Measurements from ENCODE around the gene EXT2.
A peak's percentile ranks its signal among the peaks of the same experiment; 100 is the strongest.

The EXT2 gene

DNA sequence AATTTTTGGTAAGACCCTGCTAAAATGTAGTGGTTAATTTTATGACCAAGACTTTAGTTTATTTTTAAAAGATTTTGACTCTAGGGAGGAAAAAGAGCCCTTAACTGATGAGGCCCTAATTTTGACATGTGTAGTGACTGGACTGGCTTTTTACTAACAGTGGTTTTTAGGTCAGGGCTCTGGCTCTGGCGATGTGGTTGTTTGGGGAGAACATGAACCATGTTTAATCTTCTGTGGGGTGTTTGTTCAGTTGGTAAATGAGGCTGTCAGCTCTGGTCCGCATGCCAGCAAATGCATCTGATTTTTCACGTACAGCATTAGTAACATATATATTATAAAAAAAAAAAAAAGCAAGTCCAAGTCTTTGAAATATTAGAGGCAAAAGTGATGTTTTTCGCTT, 104.3 kb downstream of the EXT2 start:
- no peak for DNase-seq

DNA sequence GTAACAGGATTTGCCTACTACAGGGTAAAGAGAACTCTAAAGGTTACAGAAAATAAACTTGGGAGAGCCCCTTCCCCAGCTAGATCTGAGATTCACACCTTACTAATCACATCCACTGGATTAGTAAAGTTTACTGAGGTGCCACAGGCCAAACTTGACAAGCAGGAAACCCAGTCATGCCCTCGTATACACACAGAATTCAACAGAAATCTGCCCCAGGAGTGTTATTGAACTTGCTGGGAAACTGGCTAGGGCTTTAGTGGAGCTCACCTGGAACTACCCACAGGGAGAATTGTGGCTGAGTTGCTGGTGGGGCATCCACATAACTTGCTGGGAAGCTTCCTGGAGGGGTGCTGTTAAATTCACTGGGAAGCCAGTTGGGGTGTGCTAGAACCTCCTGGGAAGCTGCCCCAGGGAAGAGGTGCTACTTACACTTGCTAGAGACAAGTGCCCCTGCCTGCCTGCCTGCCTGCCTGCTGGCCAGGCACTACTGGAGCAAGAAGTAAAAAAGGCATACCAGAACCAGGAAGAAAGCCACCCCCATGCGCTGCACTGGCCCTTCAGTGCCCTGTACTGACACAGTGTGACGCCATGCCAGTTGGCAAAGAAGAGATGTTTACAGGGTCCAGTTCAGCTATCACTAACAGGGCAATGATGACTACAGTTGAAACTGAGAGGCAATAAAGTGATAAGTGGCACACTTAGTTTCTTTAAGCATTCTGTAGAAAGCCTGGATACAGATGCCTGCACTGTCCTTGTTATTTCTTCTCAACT, 108.0 kb downstream of the EXT2 start:
- no peak for DNase-seq

DNA sequence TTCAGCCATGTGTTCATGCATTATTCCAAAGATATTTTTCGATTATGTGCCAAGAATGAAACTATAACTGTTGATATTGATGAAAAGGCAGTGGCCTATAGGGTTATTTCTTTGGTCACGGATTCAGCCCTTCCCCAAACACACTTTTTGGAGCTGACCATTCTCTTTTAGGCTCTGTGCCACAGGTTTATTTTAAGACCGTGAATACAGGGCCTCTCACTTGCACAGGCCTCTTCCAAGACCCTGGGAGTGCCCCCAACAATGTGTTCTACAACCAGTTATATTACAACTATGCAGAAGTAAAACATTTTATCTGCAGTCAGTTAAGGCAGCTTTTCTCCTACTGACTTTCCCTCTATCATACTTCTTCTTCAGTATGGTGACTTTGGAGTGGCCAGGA, 109.9 kb downstream of the EXT2 start:
- DNase-seq: no peak

DNA sequence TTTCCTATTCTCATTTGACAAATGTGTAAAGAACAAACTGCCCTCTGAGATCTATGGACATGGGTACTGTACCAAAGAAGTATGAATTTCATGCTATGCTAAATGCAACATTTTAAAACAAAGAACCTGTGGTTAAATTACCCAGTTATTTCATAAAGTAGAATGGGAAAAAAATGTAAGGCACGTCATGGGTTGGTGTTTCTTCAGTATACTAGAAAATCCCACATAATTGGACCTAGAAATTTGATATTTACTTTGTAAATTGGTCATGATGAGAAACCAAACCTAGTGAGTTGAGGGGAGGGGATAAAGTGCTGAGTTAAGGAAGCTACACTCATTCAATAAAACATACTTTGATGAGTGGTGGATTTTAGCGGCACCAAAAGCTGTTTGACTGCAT, 110.4 kb downstream of the EXT2 start:
- no peak for DNase-seq

DNA sequence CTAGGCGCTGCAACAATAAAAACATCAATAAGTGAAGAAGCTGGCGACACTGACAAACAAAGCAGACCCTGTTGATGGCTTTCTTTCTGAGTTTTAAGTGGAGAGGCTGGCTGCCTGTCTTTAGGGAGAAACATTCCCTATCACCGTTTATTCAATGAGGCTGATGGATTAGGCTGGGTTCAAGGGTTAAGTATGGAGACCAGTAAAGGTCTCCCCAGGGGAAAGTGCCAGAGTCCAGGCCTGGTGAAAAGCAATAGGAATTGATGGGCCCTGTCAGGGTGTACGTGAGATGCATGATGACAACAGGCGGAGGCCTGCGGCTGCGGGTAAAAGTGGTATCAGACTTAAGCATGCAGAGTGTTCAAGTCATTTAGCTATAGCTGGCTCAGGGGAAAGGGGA, 111.8 kb downstream of the EXT2 start:
- no peak for DNase-seq

DNA sequence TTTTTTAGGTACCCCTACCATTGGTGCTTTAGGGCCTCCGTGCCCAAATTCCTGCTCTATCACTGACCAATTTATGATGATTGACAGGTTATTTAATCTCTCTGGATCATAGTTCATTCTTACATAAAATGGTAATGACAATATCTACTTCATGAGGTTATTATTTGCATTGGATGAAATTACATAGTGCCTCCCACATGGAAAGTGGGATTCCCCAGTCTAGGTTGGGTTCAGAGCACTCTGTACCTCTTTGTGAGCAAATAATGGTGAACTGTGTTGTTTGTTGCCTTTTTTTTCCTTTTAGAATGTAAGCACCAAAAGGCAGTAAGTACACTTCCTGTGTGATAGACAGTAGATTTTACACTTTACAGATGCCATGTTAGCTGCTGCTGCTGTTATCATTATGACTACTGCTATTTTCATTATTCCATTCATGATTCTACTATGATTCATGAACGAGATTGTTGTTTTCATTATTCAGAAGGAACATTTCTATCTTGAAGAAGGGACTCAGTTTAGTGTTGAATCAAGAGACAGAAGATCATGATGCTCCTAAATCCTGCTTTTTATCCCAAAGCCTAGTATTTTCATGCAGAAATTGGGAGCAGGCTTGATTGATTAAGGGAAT, 113.6 kb downstream of the EXT2 start:
- DNase-seq: no peak

DNA sequence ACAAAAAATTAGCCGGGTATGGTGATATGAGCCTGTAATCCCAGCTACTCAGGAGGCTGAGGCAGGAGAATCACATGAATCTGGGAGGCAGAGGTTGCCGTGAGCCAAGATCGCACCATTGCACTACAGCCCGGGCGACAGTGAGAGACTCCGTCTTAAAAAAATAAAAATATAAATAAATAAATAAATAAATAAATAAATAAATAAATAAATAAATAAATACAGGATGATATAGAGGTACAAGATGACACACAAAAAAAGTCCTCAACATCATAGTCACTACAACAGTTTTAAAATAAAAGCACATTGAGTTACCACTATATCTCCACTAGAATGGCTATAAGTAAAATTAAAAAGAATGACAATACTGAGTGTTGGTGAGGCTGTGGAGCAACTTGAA, 116.7 kb downstream of the EXT2 start:
- no peak for DNase-seq

DNA sequence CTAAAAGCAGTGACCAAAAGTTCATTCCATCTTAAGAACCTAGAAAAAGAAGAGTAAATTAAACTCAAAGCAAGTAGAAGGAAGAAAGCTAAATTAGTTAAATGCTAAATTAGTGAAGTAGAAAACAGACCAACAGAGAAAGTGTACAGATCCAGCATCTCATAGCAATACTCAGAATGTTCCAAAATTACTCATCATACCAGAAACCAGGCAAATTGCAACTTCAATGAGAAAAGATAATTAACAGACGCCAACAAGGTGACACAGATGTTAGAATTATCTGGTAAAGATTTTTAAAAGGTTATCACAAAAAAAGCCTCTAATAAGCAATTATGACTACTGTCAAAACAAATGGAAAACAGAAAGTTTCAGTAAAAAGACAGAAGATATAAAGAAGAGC, 117.7 kb downstream of the EXT2 start:
- no peak for DNase-seq

DNA sequence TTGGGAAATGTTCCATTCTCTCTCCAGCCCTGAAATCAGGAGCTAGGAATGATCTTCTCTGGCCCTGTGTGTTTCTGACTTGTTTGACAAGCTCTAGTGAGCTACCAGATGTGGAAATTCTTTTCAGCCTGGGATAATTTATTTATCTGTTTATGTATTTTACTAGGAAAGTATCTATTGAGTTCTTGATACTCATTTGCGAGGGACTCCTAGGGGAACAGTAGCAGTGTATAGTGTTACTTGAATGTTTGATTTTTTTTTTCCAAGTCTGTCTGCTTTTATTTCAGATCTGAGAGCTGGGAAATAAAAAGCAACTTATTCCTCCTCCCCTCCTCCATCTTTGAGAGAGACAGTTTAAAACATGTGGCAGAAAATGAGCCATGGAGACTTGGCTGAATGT, 122.0 kb downstream of the EXT2 start:
- DNase-seq: no peak

DNA sequence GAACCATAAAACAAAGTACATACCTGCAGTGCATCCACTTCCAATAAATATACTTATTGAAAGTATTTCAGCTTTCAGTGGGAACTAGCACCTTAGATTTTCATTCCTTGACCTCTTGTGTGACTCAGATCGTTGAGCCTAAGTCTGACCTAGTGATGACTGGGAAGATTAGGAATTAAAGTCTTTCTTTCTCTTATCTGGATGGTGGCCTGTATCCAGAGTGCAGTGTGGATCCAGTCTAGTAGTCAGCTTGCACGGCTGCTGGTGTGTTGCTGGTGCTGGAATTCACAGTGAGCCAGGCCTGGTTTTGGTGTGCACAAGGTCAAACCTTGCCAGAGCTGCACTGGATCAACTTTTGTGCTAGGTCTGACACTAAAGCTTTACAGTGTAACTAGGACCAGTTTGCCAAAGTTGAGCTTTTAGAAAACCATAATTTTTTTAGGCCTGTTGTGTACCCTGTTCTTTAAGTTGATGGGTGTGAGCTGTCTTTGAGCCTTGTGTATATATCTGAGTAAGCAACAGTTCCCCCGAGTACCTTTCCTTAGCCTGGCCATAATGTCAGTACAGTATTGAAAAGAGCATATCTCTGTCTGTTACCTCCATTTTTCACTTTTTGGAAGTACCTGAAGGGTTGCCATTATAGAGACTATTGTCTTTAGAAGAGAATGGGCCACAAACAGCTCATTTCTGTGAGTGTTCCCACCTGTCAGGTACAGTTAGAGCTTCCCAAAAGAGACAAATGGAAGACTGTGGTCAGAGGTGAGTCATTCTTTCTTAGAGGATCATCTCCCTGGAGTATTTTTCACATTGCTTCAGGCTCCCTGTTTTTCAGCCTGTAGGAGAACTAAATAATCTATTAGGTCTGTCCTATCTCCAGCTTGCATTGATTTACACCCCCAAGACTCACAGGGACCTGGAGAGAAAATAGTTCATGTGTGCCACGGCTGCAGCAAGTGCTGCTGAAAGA, 124.6 kb downstream of the EXT2 start:
- no peak for DNase-seq

DNA sequence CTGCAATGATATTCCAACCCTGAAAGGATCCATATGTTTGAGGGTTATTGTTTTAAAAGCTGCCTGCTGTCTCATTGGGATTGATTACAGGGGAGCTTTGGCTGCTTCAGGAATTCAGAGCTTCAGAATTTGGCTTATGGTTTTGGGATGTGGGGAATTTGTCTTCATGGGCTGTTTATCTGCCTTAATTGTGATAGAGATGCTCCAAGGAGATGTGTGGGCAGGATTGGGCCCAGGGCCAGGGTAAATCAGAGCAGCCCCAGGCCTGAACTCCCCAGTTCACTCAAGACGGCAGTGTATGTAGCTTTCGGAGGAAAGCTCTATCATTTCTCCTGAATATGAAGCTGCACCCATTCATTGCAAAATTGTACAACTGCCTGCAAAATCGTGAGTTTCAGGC, 126.0 kb downstream of the EXT2 start:
- DNase-seq: no peak

DNA sequence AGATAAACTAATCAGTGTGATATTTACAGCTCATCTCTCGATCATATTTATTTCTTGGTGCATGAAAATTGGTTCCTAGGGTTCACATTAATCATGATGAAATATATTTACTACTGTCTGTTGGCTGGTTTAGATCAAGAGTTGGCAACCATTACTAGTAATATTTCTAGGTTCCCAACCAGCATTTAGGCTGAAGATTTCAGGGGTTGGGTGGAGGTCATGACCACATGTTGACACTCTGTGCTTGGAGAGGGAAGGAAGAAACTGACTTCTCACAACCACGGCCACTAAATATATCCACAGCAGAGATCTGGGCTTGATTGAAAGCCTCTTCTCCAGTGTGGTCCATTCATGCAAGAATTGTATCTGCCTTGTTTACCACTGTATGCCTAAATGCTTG, 126.5 kb downstream of the EXT2 start:
- no peak for DNase-seq

DNA sequence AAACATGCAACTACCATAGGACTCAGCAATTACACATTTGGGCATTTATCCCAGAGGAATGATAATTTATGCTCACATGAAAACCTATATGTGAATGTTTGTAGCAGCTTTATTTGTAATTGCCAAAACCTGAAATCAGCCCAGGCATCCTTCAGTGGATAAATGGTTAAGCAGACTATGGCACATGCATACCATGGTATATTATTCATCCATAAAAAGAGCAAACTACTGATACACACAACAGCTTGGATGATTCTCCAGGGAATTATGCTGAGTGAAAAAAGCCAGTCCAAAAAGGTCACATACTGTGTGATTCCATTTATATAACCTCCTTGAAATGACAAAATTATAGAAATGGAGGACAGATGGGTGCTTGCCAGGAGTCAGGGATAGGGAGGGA, 127.8 kb downstream of the EXT2 start:
- DNase-seq: no peak

DNA sequence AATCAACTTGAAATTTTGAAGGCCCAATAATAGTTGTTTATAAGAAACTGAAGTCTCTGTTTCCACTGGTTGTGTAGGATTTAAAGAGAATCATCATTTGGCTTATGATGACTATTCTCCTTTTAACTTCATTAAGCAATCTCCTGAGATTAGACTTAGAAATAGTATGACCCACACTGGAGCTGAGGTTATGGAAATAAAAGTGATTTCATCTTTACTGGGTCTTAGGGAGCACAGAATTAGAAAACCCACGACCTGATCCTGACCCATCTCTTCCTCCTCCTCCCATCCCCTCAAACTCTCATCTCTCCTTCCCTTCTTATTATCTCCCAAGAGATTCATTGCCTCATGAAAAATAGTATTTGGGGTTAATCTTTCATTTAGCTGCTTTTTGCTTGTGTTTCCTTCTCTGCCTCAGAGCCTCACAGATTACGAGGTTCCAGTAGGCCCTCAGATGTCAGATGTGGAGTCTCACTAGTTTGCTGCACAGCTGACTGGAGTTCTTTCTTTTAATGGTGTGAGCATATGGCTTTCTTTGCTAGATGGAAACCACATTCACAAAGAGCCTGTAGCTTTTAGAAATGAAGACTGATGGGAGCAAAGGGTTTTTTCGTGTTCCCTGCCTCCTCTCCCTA, 129.5 kb downstream of the EXT2 start:
- DNase-seq: no peak

DNA sequence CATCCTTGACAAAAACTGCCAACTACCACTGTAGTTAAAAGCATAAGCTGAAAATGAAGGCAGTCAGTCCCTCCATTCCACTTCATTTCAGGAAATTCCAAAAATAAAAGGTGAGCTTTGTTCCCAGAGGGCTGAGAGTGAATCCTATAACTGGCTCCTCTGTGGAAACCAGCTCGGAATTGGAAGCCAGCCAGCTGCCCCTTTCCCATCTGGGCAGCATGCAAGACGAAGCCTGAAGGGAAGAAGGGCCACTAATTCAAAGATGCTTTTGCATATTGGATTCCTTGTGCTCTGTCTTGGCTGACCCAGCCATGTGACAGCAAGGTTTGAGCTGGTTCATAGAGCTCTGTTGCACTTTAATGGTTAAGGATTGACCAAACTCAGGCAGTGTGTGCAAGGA, 131.0 kb downstream of the EXT2 start:
- DNase-seq: peak in 1 of 58 donors; percentile 14

DNA sequence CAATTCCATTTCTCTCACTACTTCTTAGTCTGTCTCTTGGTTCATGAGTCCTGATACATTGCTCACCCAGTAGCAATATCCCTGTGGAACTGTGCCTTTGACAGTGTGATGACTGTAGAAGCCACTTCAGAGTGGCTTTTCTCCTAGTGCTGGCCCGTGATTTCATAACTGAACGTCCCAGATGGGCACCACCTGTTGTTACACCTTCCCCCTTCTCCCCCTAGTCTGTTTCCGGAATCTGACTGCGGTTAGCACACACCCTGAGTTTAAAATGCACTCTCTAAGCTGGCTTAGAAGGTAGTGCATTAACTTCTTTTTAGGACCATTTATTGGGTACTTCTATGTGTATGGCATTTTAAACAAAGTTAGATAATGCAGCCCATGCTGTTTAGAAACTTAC, 131.5 kb downstream of the EXT2 start:
- DNase-seq: no peak

DNA sequence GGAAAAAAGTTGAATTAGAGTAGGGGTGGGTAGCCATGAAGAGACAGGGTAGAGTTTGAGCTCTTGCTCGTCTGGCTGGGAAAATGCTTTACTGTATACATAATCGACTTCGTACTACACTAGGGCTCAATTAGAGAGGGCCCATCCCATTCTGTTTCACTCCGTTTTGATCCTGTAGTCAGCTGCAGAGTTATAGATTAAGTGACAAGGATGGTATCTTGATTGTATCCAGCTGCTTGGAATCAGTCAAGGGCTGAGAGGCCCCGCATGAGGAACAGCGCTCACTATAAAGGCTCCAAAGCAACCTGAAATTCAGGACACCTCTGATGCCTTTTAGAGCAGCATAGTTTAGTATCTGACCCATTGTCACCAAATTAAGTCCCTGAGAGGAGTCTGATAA, 132.9 kb downstream of the EXT2 start:
- no peak for DNase-seq

DNA sequence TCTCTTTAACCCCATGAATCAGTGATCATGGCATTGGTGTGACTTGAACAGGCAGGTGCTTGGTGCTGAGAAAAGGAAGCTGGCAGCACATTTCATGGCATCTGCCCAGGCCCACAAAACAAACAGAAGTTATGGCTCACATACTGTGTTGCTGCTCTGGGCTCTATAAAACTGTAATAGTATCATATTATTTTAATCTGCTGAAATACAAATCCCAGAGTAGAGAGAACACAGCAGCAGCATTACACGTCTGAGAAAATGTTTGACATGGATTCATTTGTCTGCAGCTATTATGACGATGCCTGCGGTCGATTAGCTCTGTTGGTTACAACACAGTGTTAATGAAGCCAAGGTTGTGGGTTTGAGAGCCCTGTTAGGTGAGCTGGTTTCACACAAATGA, 133.6 kb downstream of the EXT2 start:
- DNase-seq: no peak

DNA sequence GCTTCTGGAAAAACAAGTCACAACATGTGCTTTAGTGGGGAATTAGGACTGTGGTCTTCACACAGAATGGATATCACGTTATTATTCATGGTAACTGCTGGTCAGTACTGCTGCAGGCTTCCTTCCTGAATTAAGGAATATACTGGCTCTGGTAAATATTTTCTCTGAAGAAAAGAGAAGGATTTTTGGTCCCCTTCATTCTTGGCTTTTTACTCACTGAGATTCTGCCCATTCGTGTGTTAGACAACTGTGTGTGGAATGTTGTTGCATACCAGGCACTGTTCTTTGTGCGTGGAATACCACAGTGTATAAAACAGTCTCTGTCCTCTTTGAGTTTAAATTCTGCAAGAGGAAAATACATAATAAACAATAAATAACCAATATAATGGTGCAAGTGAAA, 134.1 kb downstream of the EXT2 start:
- DNase-seq: no peak

DNA sequence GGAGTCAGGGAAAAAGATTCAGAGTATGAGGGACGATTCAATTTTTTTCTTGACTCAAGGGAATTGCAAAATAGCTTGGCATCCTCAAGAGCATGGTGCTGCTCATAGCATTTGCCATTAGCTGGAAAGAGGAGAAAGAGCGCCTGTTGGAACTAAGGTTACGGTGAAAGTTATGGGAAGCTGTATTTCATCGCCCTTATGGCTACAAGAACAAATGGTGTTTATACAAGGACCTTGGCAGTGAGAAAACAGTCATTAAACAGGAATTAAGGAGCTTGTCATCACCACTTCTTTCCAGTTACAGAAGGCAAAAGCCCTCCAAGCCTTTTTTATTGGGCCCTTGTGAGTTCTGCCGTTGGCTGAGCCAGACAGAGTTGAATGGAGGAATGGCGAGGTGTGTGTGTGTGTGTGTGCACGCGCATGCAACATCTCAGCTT, 140.3 kb downstream of the EXT2 start:
- no peak for DNase-seq

DNA sequence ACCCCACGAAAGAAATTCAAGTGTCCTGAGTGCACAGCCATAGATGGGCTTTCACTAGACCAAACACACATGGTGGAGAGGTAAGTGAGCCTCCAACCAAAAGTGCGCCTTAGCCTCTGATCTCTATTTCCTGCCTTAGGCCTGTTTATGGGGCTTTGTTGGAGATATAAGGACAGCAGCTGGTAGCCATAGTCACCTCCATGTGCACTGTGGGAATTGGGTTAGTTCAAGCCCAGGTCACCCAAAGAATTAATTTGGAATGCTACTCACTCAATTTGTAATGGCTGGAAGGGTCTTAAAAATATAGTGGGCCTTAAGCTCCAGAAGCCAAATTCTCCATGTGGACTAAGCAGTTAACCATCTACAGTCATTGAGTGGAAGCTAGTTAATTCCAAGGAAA, 140.8 kb downstream of the EXT2 start:
- no peak for DNase-seq

DNA sequence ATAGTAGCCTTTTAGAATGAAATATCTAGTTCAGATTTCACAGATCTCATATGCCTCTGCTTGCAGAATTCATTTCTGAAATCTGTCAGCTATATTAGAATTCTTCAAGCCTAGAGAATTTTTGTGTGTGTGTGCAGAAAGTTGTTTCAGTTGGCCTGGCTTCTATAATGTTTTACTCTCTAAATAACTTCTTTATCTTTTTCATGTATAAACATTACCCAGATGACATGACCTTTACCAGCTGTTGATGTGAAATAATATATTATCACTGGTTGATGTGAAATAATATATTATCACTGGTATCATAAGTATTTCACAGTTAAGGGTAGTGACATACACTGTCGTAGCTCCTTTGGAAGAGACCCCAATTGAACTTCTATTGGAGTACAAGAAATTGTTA, 141.7 kb downstream of the EXT2 start:
- DNase-seq: no peak

Measured in anterior cingulate cortex (tissue), 58 donors.